Peyer's patch (tissue), 4 donors: Measurements from ENCODE around the gene PRG3. TPM values are rescaled to one million over a fixed set of nuclear protein-coding genes. Genes with fewer than 3 reads are reported as not detected.
A peak's percentile ranks its signal among the peaks of the same experiment; 100 is the strongest.

Experiments
- DNase-seq, 3 donors: peaks; one replicate each; pipeline ENCODE4 v3.0.0-alpha.2; 2017 to 2019
- H3K27ac ChIP-seq, 4 donors: fragments of 200-600 bp; sonication (generic); one replicate each; pipeline ENCODE4 v1.5.1; 2016 to 2019
- H3K27me3 ChIP-seq, 2 donors: fragments of 200-600 bp; sonication (generic); one replicate each; pipeline ENCODE4 v1.5.1; 2019
- H3K36me3 ChIP-seq, 3 donors: fragments of 200-600 bp; sonication (generic); one replicate each; pipeline ENCODE4 v1.5.1; 2016 to 2019
- H3K4me1 ChIP-seq, 4 donors: fragments of 200-600 bp; sonication (generic); one replicate each; pipeline ENCODE4 v1.5.1; 2016 to 2019
- H3K4me3 ChIP-seq, 4 donors: fragments of 200-600 bp; sonication (generic); 1 replicate in 3 of 4; 2 replicates in 1 of 4; pipeline ENCODE4 v1.5.1; 2016 to 2019; ENCODE audit warnings: mild to moderate bottlenecking in 1 of 4
- H3K9me3 ChIP-seq, 4 donors: fragments of 200-600 bp; sonication (generic); one replicate each; pipeline ENCODE4 v1.5.1; 2016 to 2019; ENCODE audit warnings: mild to moderate bottlenecking in 1 of 4
- POLR2A ChIP-seq, 2 donors: fragments of 450-650 bp; IDR thresholded peaks; one replicate each; pipeline ENCODE4 v1.5.1; 2017; ENCODE audit warnings: antibody characterized with exemption in 2 of 2, mild to moderate bottlenecking in 2 of 2, moderate library complexity in 2 of 2
- total RNA-seq, 4 donors: library from RNA; depleted of rRNA; stranded (reverse); fragments of >200 nt; gene quantifications; one replicate each; pipeline ENCODE4 v1.1.0, GENCODE V29; 2016
- TF ChIP-seq, protein P1 (sequence below), 6 experiments: fragments of 450-650 bp in 4 of 6; fragments of 200-600 bp in 2 of 6; sonication (generic) in 1 of 6; IDR thresholded peaks; one replicate each; pipeline ENCODE4 v1.5.1; 2017 to 2019; ENCODE audit warnings: antibody characterized with exemption in 6 of 6, mild to moderate bottlenecking in 3 of 6, moderate library complexity in 1 of 6

The PRG3 gene
- total RNA-seq, 4 donors from 2014 or later, result not detected

DNA sequence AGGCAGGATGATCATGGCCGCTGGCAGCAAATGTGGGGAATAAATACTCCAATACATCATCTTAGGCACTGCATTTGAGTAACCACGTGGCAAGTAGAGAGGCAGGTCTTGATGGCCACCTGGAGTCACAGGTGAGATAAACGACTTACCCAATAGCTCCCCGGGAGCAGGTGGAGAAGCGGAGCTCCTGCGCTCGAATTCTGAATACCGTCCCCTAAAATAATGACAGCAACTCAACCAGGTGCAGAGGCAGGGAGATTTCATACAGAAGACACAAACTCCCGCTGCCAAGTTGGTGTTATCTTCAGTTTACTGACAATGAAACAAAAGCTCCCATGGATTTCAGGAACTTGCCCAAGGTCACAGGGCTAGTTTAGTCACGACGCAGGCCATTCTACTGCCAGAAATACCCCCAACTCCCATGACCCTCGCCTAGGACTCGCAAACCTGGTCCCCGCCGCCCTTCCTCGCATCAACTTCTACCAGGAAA is 45.5 kb upstream of the PRG3 start:
- Histone ChIP-seq H3K4me3 (peak overlapping the region; percentile 43 to 64 (median 52)), H3K36me3 (no peaks in the 10 kb centered on the region), H3K9me3 (no peaks in the 10 kb centered on the region), H3K27ac (peak overlapping the region; percentile 83 to 86 (median 84)), H3K27me3 (no peaks in the 10 kb centered on the region), H3K4me1 (peaks cover 0 to 30% (median 24%) of the 10 kb centered on the region in 4 donors)
- no peak for TF ChIP-seq POLR2A (IDR thresholded peaks at IDR 0.05)
- TF ChIP-seq, protein P1, sequence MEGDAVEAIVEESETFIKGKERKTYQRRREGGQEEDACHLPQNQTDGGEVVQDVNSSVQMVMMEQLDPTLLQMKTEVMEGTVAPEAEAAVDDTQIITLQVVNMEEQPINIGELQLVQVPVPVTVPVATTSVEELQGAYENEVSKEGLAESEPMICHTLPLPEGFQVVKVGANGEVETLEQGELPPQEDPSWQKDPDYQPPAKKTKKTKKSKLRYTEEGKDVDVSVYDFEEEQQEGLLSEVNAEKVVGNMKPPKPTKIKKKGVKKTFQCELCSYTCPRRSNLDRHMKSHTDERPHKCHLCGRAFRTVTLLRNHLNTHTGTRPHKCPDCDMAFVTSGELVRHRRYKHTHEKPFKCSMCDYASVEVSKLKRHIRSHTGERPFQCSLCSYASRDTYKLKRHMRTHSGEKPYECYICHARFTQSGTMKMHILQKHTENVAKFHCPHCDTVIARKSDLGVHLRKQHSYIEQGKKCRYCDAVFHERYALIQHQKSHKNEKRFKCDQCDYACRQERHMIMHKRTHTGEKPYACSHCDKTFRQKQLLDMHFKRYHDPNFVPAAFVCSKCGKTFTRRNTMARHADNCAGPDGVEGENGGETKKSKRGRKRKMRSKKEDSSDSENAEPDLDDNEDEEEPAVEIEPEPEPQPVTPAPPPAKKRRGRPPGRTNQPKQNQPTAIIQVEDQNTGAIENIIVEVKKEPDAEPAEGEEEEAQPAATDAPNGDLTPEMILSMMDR (IDR thresholded peaks at IDR 0.05), result no peak
- peak in 1 of 3 donors; percentile 21 for DNase-seq

DNA sequence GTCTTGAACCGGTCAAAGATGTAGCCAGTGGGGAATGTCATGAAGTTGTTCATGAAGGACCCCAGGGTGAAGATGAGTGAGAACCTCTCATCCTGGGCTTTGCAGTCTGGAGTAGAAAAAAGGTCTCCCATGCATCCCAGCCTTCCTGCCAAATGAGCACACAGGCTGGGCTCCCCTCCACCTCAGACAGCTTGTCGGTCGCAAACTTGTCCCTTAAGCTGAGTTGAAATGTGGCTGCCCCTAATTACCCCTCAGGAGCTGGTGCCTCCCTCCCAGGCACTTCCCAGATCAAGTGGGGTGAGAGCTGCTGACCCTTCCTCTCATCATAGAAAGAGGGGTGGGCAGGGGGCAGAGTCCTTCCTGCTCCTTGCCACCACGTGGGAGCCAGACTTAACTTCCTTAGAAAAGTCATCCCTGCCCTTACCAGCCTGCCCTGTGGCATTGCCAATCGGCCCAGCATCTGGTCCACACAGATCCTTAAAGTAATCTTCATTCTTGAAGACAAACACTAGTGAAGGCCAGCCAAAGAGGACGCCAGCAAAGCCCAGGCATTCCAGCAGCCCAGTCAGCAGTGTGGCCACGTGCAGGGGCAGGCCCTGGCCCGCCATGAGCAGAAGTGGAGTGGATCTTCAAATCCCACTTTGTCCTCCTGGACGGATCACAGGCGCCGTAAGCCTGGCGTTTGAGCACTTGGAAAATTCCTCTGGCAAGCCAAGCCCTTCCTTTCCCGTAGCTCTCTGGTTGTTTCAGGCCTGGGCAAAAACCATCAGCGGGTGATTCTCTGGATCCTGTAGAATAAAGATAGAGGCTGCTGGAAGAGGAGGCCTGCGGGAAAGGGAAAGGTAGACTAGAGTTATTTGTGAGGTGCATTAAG is 44.9 kb upstream of the PRG3 start:
- TF ChIP-seq, protein P1 (IDR thresholded peaks at IDR 0.05), result no peak
- Histone ChIP-seq H3K4me3 (peak overlapping the region in 3 of 4 donors; percentile 51 to 64 (median 53)), H3K27me3 (no peaks in the 10 kb centered on the region), H3K9me3 (no peaks in the 10 kb centered on the region), H3K4me1 (peaks cover 0 to 30% (median 24%) of the 10 kb centered on the region in 4 donors), H3K36me3 (no peaks in the 10 kb centered on the region), H3K27ac (peak overlapping the region; percentile 83 to 86 (median 84))
- peak in 2 of 3 donors; percentile 53 for DNase-seq

DNA sequence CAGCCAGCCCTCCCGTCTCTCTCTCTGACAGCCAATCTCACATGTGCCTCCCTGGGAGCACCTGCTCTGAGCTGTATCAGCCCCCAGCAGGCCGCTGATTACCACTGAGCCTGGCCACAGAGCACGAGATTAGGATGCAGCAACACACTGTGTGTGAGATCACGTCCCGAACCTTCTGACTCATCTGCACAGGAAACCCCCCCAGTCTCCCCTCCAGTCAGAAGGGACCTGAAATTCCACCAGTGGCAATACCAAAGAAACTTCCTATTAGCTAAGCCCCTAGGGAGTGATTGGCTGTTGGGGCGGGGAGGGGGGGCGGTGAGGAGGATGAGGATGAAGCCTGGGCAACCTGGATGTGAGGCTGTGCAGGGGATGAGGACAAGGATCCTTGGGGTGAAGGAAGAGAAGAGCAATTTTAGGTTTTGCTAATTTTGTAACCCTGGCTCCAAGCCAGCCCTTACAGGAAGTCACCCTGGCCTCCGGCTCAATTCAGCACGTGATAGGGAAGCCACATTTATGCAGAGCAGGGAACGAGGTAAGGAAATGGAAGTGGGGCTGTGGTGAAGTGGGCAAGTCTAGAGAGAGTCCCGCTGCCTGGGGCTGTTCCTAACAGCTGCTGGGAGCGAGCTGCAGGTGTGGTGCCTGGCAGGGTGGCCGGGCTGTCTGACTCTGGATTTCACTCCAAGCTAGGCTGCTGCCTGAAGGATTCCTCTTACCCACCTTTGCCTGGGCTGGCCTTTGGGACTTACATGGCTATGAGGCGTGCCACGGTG is 44.0 kb upstream of the PRG3 start:
- Histone ChIP-seq H3K4me3 (peak overlapping the region in 3 of 4 donors; percentile 14 to 64 (median 17)), H3K36me3 (peaks cover 0 to 5% (median 0%) of the 10 kb centered on the region in 3 donors), H3K27ac (peak overlapping the region; percentile 83 to 86 (median 84)), H3K9me3 (no peaks in the 10 kb centered on the region), H3K27me3 (no peaks in the 10 kb centered on the region), H3K4me1 (peaks cover 0 to 30% (median 24%) of the 10 kb centered on the region in 4 donors)
- DNase-seq, result peak; percentile 60 to 86 (median 66)
- TF ChIP-seq, protein P1 (IDR thresholded peaks at IDR 0.05), result no peak
- TF ChIP-seq POLR2A (IDR thresholded peaks at IDR 0.05), result no peak

DNA sequence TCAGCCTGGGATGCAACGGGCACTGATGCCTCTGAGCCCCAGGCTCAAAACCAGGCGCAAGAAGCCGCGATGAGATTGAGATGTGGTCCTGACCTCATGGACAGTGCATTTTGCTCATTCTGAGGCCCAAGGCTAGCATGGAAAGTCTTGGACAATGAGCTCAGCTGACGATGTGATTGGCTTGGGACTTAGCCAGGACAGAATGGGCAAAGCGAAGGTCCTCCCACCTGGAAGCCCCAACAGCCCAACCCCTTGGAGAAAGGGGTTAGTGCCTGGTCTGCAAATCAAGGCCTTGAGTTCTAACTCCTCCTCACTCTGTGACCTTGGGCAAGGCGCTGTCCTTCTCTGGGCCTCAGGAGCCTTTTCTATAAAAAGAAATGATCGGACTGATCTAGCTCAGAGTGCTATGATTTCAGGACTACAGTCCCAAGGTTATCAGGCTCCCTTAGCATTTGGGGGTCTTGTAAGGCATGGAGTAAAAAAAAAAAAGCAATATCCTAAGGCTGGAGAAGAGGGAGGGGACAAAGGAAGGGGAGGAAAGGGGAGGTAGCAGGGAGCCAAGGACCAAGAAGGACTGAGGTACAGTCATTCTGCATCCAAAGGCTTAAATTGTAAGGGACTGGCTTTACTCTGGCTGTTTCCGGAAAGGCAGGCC is 43.3 kb upstream of the PRG3 start:
- Histone ChIP-seq H3K4me1 (peaks cover 0 to 30% (median 24%) of the 10 kb centered on the region in 4 donors), H3K36me3 (peaks cover 0 to 5% (median 0%) of the 10 kb centered on the region in 3 donors), H3K27ac (peak overlapping the region; percentile 83 to 86 (median 84)), H3K4me3 (peak overlapping the region in 1 of 4 donors; percentile 14), H3K27me3 (no peaks in the 10 kb centered on the region), H3K9me3 (no peaks in the 10 kb centered on the region)
- DNase-seq, result no peak
- TF ChIP-seq POLR2A (IDR thresholded peaks at IDR 0.05), result no peak
- TF ChIP-seq, protein P1 (IDR thresholded peaks at IDR 0.05), result no peak

DNA sequence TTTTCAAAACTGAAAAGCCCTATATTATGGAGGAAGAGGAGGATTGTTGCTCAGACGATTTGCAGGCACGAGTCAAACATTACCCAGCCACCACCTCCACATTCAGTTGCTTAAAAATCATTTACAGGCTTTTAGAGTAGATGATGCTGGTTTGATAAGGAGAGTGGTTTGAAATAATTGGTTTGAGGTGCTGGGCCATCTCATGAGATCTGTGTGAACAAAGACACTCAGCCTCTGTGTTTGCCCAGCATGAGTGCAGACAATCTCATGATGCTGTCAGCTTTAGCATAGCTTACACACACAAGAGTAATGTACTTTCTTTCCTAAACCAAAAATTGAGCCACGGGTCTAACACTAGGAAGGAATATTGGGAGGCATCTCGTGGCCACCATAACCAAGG is 41.7 kb upstream of the PRG3 start:
- TF ChIP-seq POLR2A (IDR thresholded peaks at IDR 0.05), result no peak

More for the DNA sequence above, 41.7 kb upstream of the PRG3 start:
- H3K4me1 ChIP-seq, result peaks cover 0 to 30% (median 24%) of the 10 kb centered on the region in 4 donors
- peaks cover 0 to 9% (median 0%) of the 10 kb centered on the region in 3 donors for H3K36me3 ChIP-seq
- no peaks in the 10 kb centered on the region for H3K9me3 ChIP-seq
- no peak overlapping the region for H3K4me3 ChIP-seq
- H3K27me3 ChIP-seq, result no peaks in the 10 kb centered on the region
- no peak overlapping the region for H3K27ac ChIP-seq
- DNase-seq, result no peak
